ENCODE measurements around the gene FAM120AOS. TPM values are rescaled to one million over a fixed set of nuclear protein-coding genes. Genes with fewer than 3 reads are reported as not detected.

The FAM120AOS gene
- 40.8 and 43.5 TPM in 2 replicates for total RNA-seq

DNA sequence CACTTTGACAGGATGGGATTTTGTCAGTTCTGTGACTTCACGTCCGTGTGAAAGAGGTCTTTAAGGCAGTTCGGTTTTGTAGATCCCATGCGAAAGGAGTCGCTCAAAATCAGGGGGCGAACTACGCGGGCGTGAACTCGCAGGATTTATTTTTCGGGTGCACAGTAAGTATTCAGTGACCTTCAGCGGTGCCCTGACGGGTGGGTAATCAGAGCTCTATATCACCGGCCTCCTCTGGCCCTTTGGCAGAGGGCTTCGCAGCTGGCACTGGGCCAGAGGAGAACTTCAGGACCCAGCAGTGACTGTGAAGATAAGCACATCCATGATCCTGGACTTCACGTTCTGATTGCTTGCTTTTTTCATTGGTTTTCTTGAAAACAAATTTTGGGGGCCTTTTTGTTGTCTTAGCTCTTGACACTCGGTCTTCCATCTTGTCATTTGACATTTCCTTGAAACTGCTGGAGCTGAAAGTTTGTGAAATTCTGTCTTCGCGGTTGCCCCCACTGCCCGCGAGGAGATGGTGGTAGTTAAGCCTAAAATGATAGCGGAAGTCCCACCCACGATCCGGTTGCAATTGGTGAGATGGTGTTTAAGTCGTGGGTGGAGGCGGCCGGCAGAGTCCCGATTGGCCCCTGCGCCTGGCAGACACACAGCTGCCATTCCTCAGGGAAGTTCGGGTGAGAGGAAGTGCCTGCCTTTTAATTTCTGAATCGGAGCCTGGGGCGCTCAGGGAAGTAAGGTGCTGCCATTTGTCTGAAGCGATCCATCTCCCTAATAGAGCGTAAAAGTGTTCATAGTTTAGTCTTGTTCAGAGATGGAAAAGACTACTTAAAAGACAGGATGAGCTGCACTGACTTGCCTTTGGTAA lies at the start of gene FAM120AOS:
Gene FAM120AOS, minus strand, starts transcription at position 535 of the 868 bp plus-strand sequence. CDS start 872 bp downstream, outside the sequence.

GRCh38 chr9:93450945-93451815 lies 2.2 kb downstream of the FAM120AOS start, which contains the start of gene FAM120A:
Gene FAM120A (plus strand): TSS chr9:93451685. CDS start chr9:93451916, 231 bp downstream.

Other genes starting within 250 kb of the FAM120AOS start
- gene FAM120A, start 1.9 kb downstream of the FAM120AOS start, total RNA-seq = 138 and 186 TPM in 2 replicates
- 15.6 and 15.9 TPM in 2 replicates for gene PHF2, start 123.0 kb upstream of the FAM120AOS start, total RNA-seq

Data from smooth muscle cell of the pulmonary artery (primary cell).